NT2/D1 (cell line): Measurements from ENCODE around the gene ADAMTS6.

Experiments
- SUZ12 ChIP-seq: IDR thresholded peaks from 2 replicates; pipeline ENCODE4 v1.6.1; 2011; ENCODE audit not compliant: insufficient read length, insufficient read depth; ENCODE audit errors: extremely low read depth
- ZNF274 ChIP-seq: IDR thresholded peaks from 2 replicates; pipeline ENCODE4 v1.6.1; 2011; ENCODE audit warnings: mild to moderate bottlenecking, low read depth, low read length

GRCh38 chr5:65126542-65127069, 355.1 kb downstream of the ADAMTS6 start:
- TF ChIP-seq SUZ12, result no peak
- TF ChIP-seq ZNF274, result no peak
